Mesenteric fat pad (tissue), 1 donor: ENCODE data around the gene EPB41L4A. TPM values are rescaled to one million over a fixed set of nuclear protein-coding genes. Genes with fewer than 3 reads are reported as not detected.

Experiments used
- DNase-seq: peaks from one replicate; pipeline ENCODE4 v3.0.0-alpha.2; 2020; ENCODE audit warnings: low spot score
- total RNA-seq: library from RNA; stranded (reverse); fragmentation: NEBNext Ultra II Directional; extraction: Animal tissue kit (Norgen Biotek cat#: 25700); gene quantifications from one replicate; pipeline ENCODE4 v1.2.1, GENCODE V29; 2021
- donor health status: DM: yes; HTN: yes; CAD: no.

EPB41L4A gene
- total RNA-seq, 1 donor from 2014 or later = 30.2 TPM

GRCh38 chr5:112355058-112355685 is 63.9 kb downstream of the EPB41L4A start:
- no peak for DNase-seq

- DNase-seq = no peak
These were observed 65.4 kb downstream of the EPB41L4A start for GRCh38 chr5:112353678-112354077.

- DNase-seq = no peak
These were observed 67.9 kb downstream of the EPB41L4A start for GRCh38 chr5:112351225-112351624.

GRCh38 chr5:112350626-112351025 is 68.5 kb downstream of the EPB41L4A start:
- no peak for DNase-seq

- DNase-seq = no peak
These were observed 69.7 kb downstream of the EPB41L4A start for GRCh38 chr5:112349371-112349770.

GRCh38 chr5:112348915-112349314 is 70.2 kb downstream of the EPB41L4A start:
- no peak for DNase-seq

- DNase-seq = no peak
These were observed 70.7 kb downstream of the EPB41L4A start for GRCh38 chr5:112348387-112348786.

GRCh38 chr5:112346411-112347044 is 72.5 kb downstream of the EPB41L4A start:
- DNase-seq = no peak

GRCh38 chr5:112344540-112344939 is 74.5 kb downstream of the EPB41L4A start:
- DNase-seq = no peak

- DNase-seq = no peak
These were observed 76.7 kb downstream of the EPB41L4A start for GRCh38 chr5:112342389-112342788.

- DNase-seq = no peak
These were observed 79.3 kb downstream of the EPB41L4A start for GRCh38 chr5:112339761-112340160.

- no peak for DNase-seq
These were observed 80.3 kb downstream of the EPB41L4A start for GRCh38 chr5:112338681-112339337.

- no peak for DNase-seq
These were observed 85.7 kb downstream of the EPB41L4A start for GRCh38 chr5:112333331-112333781.

- DNase-seq = no peak
These were observed 87.2 kb downstream of the EPB41L4A start for GRCh38 chr5:112331892-112332291.

- DNase-seq = no peak
These were observed 89.5 kb downstream of the EPB41L4A start for GRCh38 chr5:112329419-112330090.

- no peak for DNase-seq
These were observed 95.9 kb downstream of the EPB41L4A start for GRCh38 chr5:112323166-112323565.

- no peak for DNase-seq
These were observed 98.7 kb downstream of the EPB41L4A start for GRCh38 chr5:112320408-112320807.

- DNase-seq = no peak
These were observed 100.7 kb downstream of the EPB41L4A start for GRCh38 chr5:112318346-112318745.

GRCh38 chr5:112317866-112318265 is 101.2 kb downstream of the EPB41L4A start:
- DNase-seq = no peak

- DNase-seq = no peak
These were observed 102.3 kb downstream of the EPB41L4A start for GRCh38 chr5:112316731-112317130.

- no peak for DNase-seq
These were observed 103.1 kb downstream of the EPB41L4A start for GRCh38 chr5:112316006-112316405.
